C4-2B (cell line): ENCODE data around the gene LMAN2.

ENCODE experiments used
- CTCF ChIP-seq: fragments of 450-650 bp; conservative IDR thresholded peaks from 2 replicates; pipeline ENCODE4 v1.5.1; 2017; ENCODE audit warnings: mild to moderate bottlenecking
- ZFX ChIP-seq: fragments of 450-650 bp; IDR thresholded peaks from 2 replicates; pipeline ENCODE4 v1.6.1; 2017

- TF ChIP-seq CTCF (no peak), ZFX (no peak)
Observed at GRCh38 chr5:177363565-177363964, 12.1 kb upstream of the LMAN2 start.
